Kidney (tissue), 14 donors: Measurements from ENCODE around the gene UBE2J2. TPM values are rescaled to one million over a fixed set of nuclear protein-coding genes. Genes with fewer than 3 reads are reported as not detected.

ENCODE experiments used
- DNase-seq, 5 donors: peaks; one replicate each; pipeline ENCODE4 v3.0.0-alpha.2; 2013 to 2020
- FAIRE-seq: peaks from 2 replicates; lab custom pipeline; 2012; peaks lifted over from hg19 to GRCh38; lab: Jason Lieb, UNC
- H3K27ac ChIP-seq, 2 donors: one replicate each; pipeline ENCODE4 v1.7.0; 2013; ENCODE audit warnings: low read depth in 2 of 2, low read length in 2 of 2, inconsistent platforms in 1 of 2
- H3K27me3 ChIP-seq: one replicate; pipeline ENCODE4 v1.7.1; 2013; ENCODE audit warnings: low read length, inconsistent platforms; ENCODE audit not compliant: control insufficient read depth, insufficient read depth
- H3K36me3 ChIP-seq, 3 donors: one replicate each; pipeline versions ENCODE4 v1.7.0 to v1.7.1; 2013; ENCODE audit warnings: low read length in 3 of 3, control low read depth in 1 of 3, inconsistent platforms in 1 of 3; ENCODE audit not compliant: insufficient read depth in 3 of 3, control insufficient read depth in 2 of 3
- H3K4me1 ChIP-seq, 3 donors: one replicate each; pipeline versions ENCODE4 v1.7.0 to v1.7.1; 2013; ENCODE audit warnings: low read length in 3 of 3, inconsistent platforms in 1 of 3, low read depth in 1 of 3; ENCODE audit not compliant: control insufficient read depth in 2 of 3, insufficient read depth in 2 of 3
- H3K4me3 ChIP-seq, 3 donors: one replicate each; pipeline versions ENCODE4 v1.7.0 to v1.8.1; 2013; ENCODE audit warnings: low read length in 3 of 3, control low read depth in 1 of 3, inconsistent platforms in 1 of 3
- H3K9ac ChIP-seq, 3 donors: one replicate each; pipeline versions ENCODE4 v1.7.0 to v1.7.1; 2013; ENCODE audit warnings: low read length in 3 of 3, control low read depth in 1 of 3, inconsistent platforms in 1 of 3
- H3K9me3 ChIP-seq, 3 donors: one replicate each; pipeline versions ENCODE4 v1.7.0 to v1.7.1; 2013; ENCODE audit warnings: low read length in 3 of 3, control low read depth in 1 of 3, inconsistent platforms in 1 of 3; ENCODE audit not compliant: control insufficient read depth in 2 of 3, insufficient read depth in 1 of 3
- intact Hi-C: fragments of 100-400 bp; cut with DNase I; formaldehyde crosslinking; loops from one replicate; pipeline ENCODE4 v1.11.1; 2022
- polyA plus RNA-seq: library from polyadenylated mRNA; stranded (reverse); fragments of 350-450 nt; fragmentation: Illumina TruSeq; extraction: RNeasy Lipid Tissue Mini Kit (QIAGEN cat#74804); gene quantifications from one replicate; pipeline ENCODE4 v1.2.3, GENCODE V29; 2014; ENCODE audit warnings: low read depth, low replicate concordance; ENCODE audit not compliant: insufficient read depth
- total RNA-seq: library from RNA; stranded (reverse); fragmentation: NEBNext Ultra II Directional; extraction: Animal tissue kit (Norgen Biotek cat#: 25700); gene quantifications from one replicate; pipeline ENCODE4 v1.2.1, GENCODE V29; 2021
- TF ChIP-seq, protein P1 (sequence below): IDR thresholded peaks from 3 replicates; pipeline ENCODE4 v1.5.1; 2012; ENCODE audit warnings: mild to moderate bottlenecking, moderate library complexity, borderline replicate concordance; ENCODE audit not compliant: insufficient read depth; ENCODE audit errors: extremely low read depth
- donor health status: control.
- donor health status: control.
- donor health status: control.
- donor health status: control.
- donor health status: control.
- donor health status: DM: yes; HTN: yes; CAD: no.
- donor health status: Normal renal cell carcinoma (clear cell type).

Gene UBE2J2
- total and polyA plus RNA-seq, 2 donors from 2014 or later, result 56.6 to 57.4 TPM

DNA sequence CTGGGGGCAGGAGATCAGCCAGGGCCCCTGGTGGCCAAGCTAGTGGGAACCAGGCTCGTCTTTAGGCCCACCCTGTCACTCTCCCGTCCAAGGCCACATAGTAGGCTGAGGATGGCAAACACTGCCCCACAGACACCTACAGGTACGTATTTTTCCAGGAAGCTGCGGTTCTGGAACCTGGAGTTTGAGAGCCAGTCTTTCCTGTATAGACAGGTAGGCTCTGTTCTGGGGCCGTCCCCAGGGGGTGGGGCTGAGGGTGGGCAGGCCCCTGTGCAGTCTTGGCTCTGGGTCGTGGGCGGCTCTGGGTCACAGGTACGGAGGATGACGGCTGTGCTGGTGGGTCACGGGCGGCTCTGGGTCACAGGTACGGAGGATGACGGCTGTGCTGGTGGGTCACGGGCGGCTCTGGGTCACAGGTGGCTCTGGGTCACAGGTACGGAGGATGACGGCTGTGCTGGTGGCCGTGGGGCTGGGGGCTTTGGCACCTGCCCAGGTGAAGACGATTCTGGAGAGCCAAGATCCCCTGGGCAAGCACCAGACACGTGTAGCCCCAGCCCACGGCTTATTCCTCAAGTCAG, 36.9 kb upstream of the UBE2J2 start:
- TF ChIP-seq, protein P1, sequence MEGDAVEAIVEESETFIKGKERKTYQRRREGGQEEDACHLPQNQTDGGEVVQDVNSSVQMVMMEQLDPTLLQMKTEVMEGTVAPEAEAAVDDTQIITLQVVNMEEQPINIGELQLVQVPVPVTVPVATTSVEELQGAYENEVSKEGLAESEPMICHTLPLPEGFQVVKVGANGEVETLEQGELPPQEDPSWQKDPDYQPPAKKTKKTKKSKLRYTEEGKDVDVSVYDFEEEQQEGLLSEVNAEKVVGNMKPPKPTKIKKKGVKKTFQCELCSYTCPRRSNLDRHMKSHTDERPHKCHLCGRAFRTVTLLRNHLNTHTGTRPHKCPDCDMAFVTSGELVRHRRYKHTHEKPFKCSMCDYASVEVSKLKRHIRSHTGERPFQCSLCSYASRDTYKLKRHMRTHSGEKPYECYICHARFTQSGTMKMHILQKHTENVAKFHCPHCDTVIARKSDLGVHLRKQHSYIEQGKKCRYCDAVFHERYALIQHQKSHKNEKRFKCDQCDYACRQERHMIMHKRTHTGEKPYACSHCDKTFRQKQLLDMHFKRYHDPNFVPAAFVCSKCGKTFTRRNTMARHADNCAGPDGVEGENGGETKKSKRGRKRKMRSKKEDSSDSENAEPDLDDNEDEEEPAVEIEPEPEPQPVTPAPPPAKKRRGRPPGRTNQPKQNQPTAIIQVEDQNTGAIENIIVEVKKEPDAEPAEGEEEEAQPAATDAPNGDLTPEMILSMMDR, result no peak
- Histone ChIP-seq H3K27ac (no peak overlapping the region), H3K9me3 (no peaks in the 10 kb centered on the region), H3K36me3 (peaks cover 0 to 15% (median 11%) of the 10 kb centered on the region in 3 donors), H3K4me1 (peaks cover 0 to 23% (median 12%) of the 10 kb centered on the region in 3 donors), H3K4me3 (no peak overlapping the region), H3K9ac (no peak overlapping the region), H3K27me3 (no peaks in the 10 kb centered on the region)
- FAIRE-seq (no peak), DNase-seq (no peak)
- intact Hi-C loops, result no loop called here

DNA sequence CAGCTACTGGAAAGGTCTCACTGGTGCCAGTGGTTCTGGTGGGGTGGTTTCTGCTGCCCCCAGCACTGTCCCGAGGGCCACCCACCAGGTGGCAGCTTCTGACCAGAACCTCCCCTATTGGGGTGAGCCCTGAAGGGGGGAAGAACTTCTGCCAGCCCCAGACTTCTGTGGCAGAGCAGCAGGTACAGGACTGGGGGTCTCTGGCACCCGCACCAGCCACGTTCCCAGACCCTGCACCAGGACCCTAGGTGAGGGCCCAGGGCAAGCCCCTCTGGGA, 36.4 kb upstream of the UBE2J2 start:
- peaks cover 0 to 15% (median 11%) of the 10 kb centered on the region in 3 donors for H3K36me3 ChIP-seq
- intact Hi-C loops, result no loop called here
- H3K27me3 ChIP-seq, result no peaks in the 10 kb centered on the region
- TF ChIP-seq, protein P1, result no peak
- peaks cover 0 to 28% (median 12%) of the 10 kb centered on the region in 3 donors for H3K4me1 ChIP-seq
- H3K9me3 ChIP-seq, result no peaks in the 10 kb centered on the region
- H3K27ac ChIP-seq, result no peak overlapping the region
- no peak overlapping the region for H3K4me3 ChIP-seq
- no peak for FAIRE-seq
- DNase-seq, result no peak
- no peak overlapping the region for H3K9ac ChIP-seq

DNA sequence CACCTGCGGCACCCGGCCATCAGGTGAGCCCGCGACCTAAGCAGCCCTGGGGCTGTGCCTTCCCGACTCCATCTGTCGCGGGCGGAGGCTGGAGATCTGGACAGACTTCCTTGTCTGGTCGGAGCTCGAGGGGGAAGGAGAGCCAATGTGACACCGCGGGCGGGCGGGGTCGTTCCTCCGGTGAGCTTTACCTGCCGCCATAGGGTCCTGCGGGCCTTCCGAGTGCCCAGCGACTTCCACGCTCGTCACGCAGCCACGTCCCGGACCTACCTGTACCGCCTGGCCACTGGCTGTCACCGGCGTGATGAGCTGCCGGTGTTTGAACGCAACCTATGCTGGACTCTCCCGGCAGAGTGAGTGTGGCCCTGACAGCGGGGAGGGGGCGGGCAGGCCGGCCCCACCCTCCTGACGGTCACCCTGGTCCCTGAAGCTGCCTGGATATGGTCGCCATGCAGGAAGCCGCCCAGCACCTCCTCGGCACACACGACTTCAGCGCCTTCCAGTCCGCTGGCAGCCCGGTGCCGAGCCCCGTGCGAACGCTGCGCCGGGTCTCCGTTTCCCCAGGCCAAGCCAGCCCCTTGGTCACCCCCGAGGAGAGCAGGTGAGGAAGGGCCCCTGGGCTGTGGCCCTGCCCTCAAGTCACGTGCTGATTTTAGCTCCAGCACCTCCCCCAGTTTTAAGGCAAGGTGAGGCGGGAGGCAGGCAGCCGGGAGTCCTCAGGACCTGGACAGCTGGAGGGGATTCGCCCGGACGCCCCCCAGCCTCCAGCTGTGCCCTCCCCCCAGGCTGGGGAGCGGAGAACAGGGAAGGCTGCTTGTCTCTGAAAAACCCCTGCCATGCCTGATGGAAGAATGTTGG, 35.8 kb upstream of the UBE2J2 start:
- Histone ChIP-seq H3K4me3 (peak overlapping the region; percentile 6 to 64 (median 45)), H3K9ac (peak overlapping the region in 1 of 3 donors; percentile 80), H3K4me1 (peaks cover 0 to 33% (median 12%) of the 10 kb centered on the region in 3 donors), H3K27ac (no peak overlapping the region), H3K27me3 (no peaks in the 10 kb centered on the region), H3K36me3 (peaks cover 0 to 10% (median 7%) of the 10 kb centered on the region in 3 donors), H3K9me3 (no peaks in the 10 kb centered on the region)
- intact Hi-C loops, result no loop called here
- FAIRE-seq (no peak), DNase-seq (peak in 2 of 5 donors; percentile 32 to 74)
- TF ChIP-seq, protein P1, result no peak
